IPS DF 6.9 (cell line): ENCODE data around the gene CIART.
A peak's percentile ranks its signal among the peaks of the same experiment; 100 is the strongest.

Source experiments
- DNase-seq: peaks from one replicate; pipeline ENCODE4 v3.0.0-alpha.2; 2013; ENCODE audit warnings: low read depth, low spot score
- H3K27ac ChIP-seq: one replicate; pipeline ENCODE4 v1.5.1; 2013; ENCODE audit warnings: low read length, control low read depth
- H3K27me3 ChIP-seq: 2 replicates; pipeline ENCODE4 v1.6.1; 2013; ENCODE audit warnings: mild to moderate bottlenecking, low read length; ENCODE audit not compliant: control insufficient read depth, insufficient read depth
- H3K36me3 ChIP-seq: 2 replicates; pipeline ENCODE4 v1.6.1; 2013; ENCODE audit warnings: low read length; ENCODE audit not compliant: control insufficient read depth, insufficient read depth
- H3K4me1 ChIP-seq: 2 replicates; pipeline ENCODE4 v1.6.1; 2013; ENCODE audit warnings: low read length; ENCODE audit not compliant: control insufficient read depth, insufficient read depth
- H3K4me3 ChIP-seq: 2 replicates; pipeline ENCODE4 v1.5.1; 2013; ENCODE audit warnings: mild to moderate bottlenecking, low read length
- H3K9me3 ChIP-seq: 2 replicates; pipeline ENCODE4 v1.6.1; 2013; ENCODE audit warnings: low read length, inconsistent platforms; ENCODE audit not compliant: control insufficient read depth, insufficient read depth
- WGBS: extraction: QIAGEN DNeasy Blood & Tissue Kit; methylation state at CpG from one replicate; pipeline ENCODE4 v1.1.7; 2013; ENCODE audit warnings: mixed read lengths, missing lambda C conversion rate; ENCODE audit not compliant: insufficient read length, insufficient coverage; 5-methylcytosine and 5-hydroxymethylcytosine counted together

CIART gene

GRCh38 chr1:150281221-150281757, 1.1 kb upstream of the CIART start:
- no peak for DNase-seq
- Histone ChIP-seq H3K4me3 (peak overlapping the region; percentile 55; the same call in 1 of the 2 replicates), H3K9me3 (no peaks in the 10 kb centered on the region), H3K4me1 (no peaks in the 10 kb centered on the region), H3K36me3 (0 out of 2 replicates have a peak, but pooled peaks cover 1% of the 10 kb centered on the region), H3K27me3 (no peaks in the 10 kb centered on the region), H3K27ac (no peak overlapping the region)
- WGBS = no CpG with 5 or more reads among the region's 15 CpGs

GRCh38 chr1:150282558-150282958, 204 bp downstream of the CIART start:
- Histone ChIP-seq H3K27ac (no peak overlapping the region), H3K4me3 (peak overlapping the region; percentile 54; the same call in 1 of the 2 replicates)
- no CpG with 5 or more reads among the region's 21 CpGs for WGBS

GRCh38 chr1:150283260-150283659, 906 bp downstream of the CIART start:
- H3K36me3 ChIP-seq = peaks cover 6% of the 10 kb centered on the region; the same call in 1 of the 2 replicates
- H3K9me3 ChIP-seq = no peaks in the 10 kb centered on the region
- WGBS = no CpG with 5 or more reads among the region's 12 CpGs
- no peaks in the 10 kb centered on the region for H3K4me1 ChIP-seq
- H3K4me3 ChIP-seq = peak overlapping the region; percentile 7; the same call in 1 of the 2 replicates
- no peak for DNase-seq
- H3K27ac ChIP-seq = no peak overlapping the region
- H3K27me3 ChIP-seq = no peaks in the 10 kb centered on the region

More at GRCh38 chr1:150282558-150282958, 204 bp downstream of the CIART start:
- H3K27me3 ChIP-seq = no peaks in the 10 kb centered on the region
- no peak for DNase-seq
- peaks cover 6% of the 10 kb centered on the region; the same call in 1 of the 2 replicates for H3K36me3 ChIP-seq
- H3K9me3 ChIP-seq = no peaks in the 10 kb centered on the region
- no peaks in the 10 kb centered on the region for H3K4me1 ChIP-seq

- no peak overlapping the region for H3K27ac ChIP-seq
- no peaks in the 10 kb centered on the region for H3K9me3 ChIP-seq
- no peaks in the 10 kb centered on the region for H3K4me1 ChIP-seq
- peaks cover 6% of the 10 kb centered on the region; the same call in 1 of the 2 replicates for H3K36me3 ChIP-seq
- WGBS = no CpG with 5 or more reads among the region's 1 CpG
- H3K4me3 ChIP-seq = no peak overlapping the region
- no peak for DNase-seq
- H3K27me3 ChIP-seq = no peaks in the 10 kb centered on the region
These were observed 6.0 kb downstream of the CIART start for GRCh38 chr1:150288382-150288781.

- no peak for DNase-seq
- H3K27ac ChIP-seq = no peak overlapping the region
- no peaks in the 10 kb centered on the region for H3K27me3 ChIP-seq
- H3K9me3 ChIP-seq = no peaks in the 10 kb centered on the region
- H3K4me1 ChIP-seq = no peaks in the 10 kb centered on the region
- no peak overlapping the region for H3K4me3 ChIP-seq
- whole genome bisulfite sequencing = no CpG with 5 or more reads among the region's 4 CpGs
- H3K36me3 ChIP-seq = peaks cover 6% of the 10 kb centered on the region; the same call in 1 of the 2 replicates
These were observed 6.5 kb downstream of the CIART start for GRCh38 chr1:150288822-150289221.

GRCh38 chr1:150293433-150294253, 11.3 kb downstream of the CIART start, which contains the start of gene MRPS21:
Gene MRPS21 (plus strand): TSS chr1:150293861. CDS start chr1:150294367, 506 bp downstream.
- peaks cover 5% of the 10 kb centered on the region; the same call in 1 of the 2 replicates for H3K36me3 ChIP-seq
- H3K27ac ChIP-seq = no peak within 1 kb of the TSS
- H3K4me3 ChIP-seq = peak within 1 kb of the TSS; percentile 85
- DNase-seq = peak; percentile 91
- H3K9me3 ChIP-seq = no peaks in the 10 kb centered on the region
- H3K4me1 ChIP-seq = no peaks in the 10 kb centered on the region
- H3K27me3 ChIP-seq = no peaks in the 10 kb centered on the region
- no CpG with 5 or more reads among the region's 43 CpGs for WGBS

GRCh38 chr1:150295476-150295875, 13.1 kb downstream of the CIART start:
- Histone ChIP-seq H3K9me3 (no peaks in the 10 kb centered on the region), H3K27me3 (no peaks in the 10 kb centered on the region), H3K36me3 (peaks cover 7% of the 10 kb centered on the region; the same call in 1 of the 2 replicates), H3K27ac (no peak overlapping the region), H3K4me1 (no peaks in the 10 kb centered on the region), H3K4me3 (no peak overlapping the region)
- WGBS = 100% methylated on average over 2 of the region's 2 CpGs
- DNase-seq = no peak

- peaks cover 1% of the 10 kb centered on the region; the same call in 1 of the 2 replicates for H3K4me1 ChIP-seq
- no peaks in the 10 kb centered on the region for H3K9me3 ChIP-seq
- no peak overlapping the region for H3K27ac ChIP-seq
- no peak overlapping the region for H3K4me3 ChIP-seq
- H3K27me3 ChIP-seq = no peaks in the 10 kb centered on the region
- peaks cover 7% of the 10 kb centered on the region; the same call in 1 of the 2 replicates for H3K36me3 ChIP-seq
- no peak for DNase-seq
- WGBS = no CpG with 5 or more reads among the region's 3 CpGs
These were observed 17.4 kb downstream of the CIART start for GRCh38 chr1:150299716-150300115.

- Histone ChIP-seq H3K36me3 (peaks cover 8% of the 10 kb centered on the region; the same call in 1 of the 2 replicates), H3K9me3 (no peaks in the 10 kb centered on the region), H3K4me1 (peaks cover 1% of the 10 kb centered on the region; the same call in 1 of the 2 replicates), H3K27me3 (no peaks in the 10 kb centered on the region), H3K4me3 (no peak overlapping the region), H3K27ac (peak overlapping the region; percentile 72)
- WGBS = no CpG with 5 or more reads among the region's 6 CpGs
- no peak for DNase-seq
These were observed 20.0 kb downstream of the CIART start for GRCh38 chr1:150302338-150302737.

GRCh38 chr1:150302902-150303301, 20.5 kb downstream of the CIART start:
- H3K36me3 ChIP-seq = peaks cover 10% of the 10 kb centered on the region; the same call in 1 of the 2 replicates
- H3K27ac ChIP-seq = peak overlapping the region; percentile 72
- H3K4me1 ChIP-seq = peaks cover 1% of the 10 kb centered on the region; the same call in 1 of the 2 replicates
- no peaks in the 10 kb centered on the region for H3K27me3 ChIP-seq
- no peak overlapping the region for H3K4me3 ChIP-seq
- DNase-seq = no peak
- no peaks in the 10 kb centered on the region for H3K9me3 ChIP-seq
- WGBS = no CpG with 5 or more reads among the region's 2 CpGs
